Inflammatory macrophage (primary cell): ENCODE data around the gene CBLN3.

Experiments
- DNase-seq, 2 donors: peaks; one replicate each; pipeline ENCODE4 v3.0.0-alpha.2; 2020 to 2022

CBLN3 gene

GRCh38 chr14:24438223-24439097, 9.0 kb upstream of the CBLN3 start:
- peak; percentile 71 to 79 for DNase-seq

GRCh38 chr14:24437736-24438067, 8.2 kb upstream of the CBLN3 start:
- DNase-seq = no peak

GRCh38 chr14:24437020-24437735, 7.7 kb upstream of the CBLN3 start:
- no peak for DNase-seq

GRCh38 chr14:24436355-24437019, 7.0 kb upstream of the CBLN3 start:
- DNase-seq = peak; percentile 72 to 82

- DNase-seq = no peak
Measured at GRCh38 chr14:24435998-24436354, 6.5 kb upstream of the CBLN3 start.

GRCh38 chr14:24435192-24435810, 5.8 kb upstream of the CBLN3 start:
- DNase-seq = no peak

- DNase-seq = no peak
Measured at GRCh38 chr14:24434676-24435075, 5.2 kb upstream of the CBLN3 start.

- no peak for DNase-seq
Measured at GRCh38 chr14:24434036-24434435, 4.6 kb upstream of the CBLN3 start.

- DNase-seq = no peak
Measured at GRCh38 chr14:24432259-24433131, 3.0 kb upstream of the CBLN3 start.

DNA sequence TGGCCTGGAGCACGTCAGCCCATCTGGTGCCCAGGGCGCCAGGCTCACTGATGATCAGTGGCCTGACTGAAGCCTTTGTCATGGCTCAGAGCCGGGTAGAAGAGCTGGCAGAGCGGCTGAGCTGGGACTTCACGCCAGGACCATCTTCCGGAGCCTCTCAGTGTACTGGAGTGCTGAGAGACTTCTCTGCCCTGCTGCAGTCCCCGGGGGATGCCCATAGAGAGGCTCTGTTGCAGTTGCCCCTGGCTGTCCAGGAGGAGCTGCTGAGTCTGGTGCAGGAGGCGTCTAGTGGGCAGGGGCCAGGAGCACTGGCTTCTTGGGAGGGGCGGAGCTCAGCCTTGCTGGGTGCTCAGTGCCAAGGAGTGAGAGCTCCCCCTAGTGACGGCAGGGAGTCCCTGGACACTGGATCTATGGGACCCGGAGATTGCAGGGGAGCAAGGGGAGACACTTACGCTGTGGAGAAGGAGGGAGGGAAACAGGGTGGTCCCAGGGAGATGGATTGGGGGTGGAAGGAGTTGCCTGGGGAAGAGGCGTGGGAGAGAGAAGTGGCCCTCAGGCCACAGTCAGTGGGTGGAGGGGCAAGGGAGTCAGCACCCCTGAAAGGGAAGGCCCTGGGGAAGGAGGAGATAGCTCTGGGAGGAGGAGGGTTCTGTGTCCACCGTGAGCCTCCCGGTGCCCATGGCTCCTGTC, 2.2 kb upstream of the CBLN3 start:
- DNase-seq = peak; percentile 90 to 93

DNA sequence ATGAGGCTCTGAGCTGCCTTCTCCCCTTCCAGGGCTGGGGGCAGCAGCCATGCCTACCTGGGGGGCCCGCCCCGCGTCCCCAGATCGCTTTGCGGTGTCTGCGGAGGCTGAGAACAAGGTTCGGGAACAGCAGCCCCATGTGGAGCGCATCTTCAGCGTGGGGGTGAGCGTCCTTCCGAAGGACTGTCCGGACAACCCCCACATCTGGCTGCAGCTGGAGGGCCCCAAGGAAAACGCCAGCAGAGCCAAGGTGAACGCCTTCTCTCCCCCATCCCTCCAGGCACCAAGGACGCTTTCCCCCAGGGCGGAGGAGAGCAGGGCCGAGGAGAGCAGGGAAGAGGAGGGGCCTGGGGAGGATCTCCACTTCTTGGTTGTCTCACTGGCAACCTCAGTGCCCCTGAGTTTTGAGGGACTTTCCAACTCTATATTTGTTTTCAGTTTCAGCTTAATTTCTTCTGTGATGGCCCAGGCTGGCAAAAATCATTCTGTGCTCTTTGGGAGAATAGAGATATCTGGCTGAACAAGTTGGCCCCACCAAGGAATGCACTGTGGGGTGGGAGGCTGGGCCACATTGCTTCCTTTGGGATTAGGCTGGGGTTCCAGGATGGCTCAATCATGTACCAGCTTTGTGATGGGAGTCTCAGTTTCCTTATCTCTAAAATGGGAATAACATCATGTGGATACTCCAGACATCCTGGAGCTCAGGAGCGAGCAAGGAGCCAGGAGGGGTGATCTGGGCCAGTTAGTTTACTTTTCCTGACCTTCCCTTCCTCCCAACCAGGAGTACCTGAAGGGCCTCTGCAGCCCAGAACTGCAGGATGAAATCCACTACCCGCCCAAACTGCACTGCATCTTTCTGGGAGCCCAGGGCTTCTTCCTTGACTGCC, 1.5 kb upstream of the CBLN3 start:
- DNase-seq = no peak

DNA sequence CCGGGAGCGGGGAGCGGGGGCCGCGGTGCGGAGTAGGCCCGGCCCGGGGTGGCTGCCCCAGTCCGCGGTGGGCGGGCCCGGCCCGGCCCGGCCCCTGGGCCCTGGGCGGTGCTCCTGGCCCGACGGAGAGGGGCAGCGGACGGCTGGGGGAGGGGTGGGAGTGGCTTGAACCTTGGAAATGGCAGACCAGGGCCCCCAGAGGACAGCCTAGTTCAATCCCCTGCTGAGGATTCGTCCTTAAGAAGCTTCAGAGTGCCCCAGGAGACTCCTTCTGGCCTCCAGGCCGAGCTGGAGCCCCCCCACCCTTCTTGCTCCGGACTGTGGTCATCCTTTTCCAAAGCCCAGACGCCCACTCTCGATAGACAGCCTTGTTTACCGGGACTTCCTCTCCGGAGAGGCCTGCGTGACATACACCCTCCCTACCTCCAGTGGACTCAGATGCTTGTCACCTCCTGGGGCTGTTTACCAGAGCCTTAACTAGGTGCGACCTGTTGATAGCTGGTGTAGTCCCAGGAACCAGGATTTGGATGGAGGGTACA, 744 bp upstream of the CBLN3 start:
- DNase-seq = peak; percentile 67 to 84

- DNase-seq = no peak
Measured at GRCh38 chr14:24428628-24429394, 657 bp downstream of the CBLN3 start.

DNA sequence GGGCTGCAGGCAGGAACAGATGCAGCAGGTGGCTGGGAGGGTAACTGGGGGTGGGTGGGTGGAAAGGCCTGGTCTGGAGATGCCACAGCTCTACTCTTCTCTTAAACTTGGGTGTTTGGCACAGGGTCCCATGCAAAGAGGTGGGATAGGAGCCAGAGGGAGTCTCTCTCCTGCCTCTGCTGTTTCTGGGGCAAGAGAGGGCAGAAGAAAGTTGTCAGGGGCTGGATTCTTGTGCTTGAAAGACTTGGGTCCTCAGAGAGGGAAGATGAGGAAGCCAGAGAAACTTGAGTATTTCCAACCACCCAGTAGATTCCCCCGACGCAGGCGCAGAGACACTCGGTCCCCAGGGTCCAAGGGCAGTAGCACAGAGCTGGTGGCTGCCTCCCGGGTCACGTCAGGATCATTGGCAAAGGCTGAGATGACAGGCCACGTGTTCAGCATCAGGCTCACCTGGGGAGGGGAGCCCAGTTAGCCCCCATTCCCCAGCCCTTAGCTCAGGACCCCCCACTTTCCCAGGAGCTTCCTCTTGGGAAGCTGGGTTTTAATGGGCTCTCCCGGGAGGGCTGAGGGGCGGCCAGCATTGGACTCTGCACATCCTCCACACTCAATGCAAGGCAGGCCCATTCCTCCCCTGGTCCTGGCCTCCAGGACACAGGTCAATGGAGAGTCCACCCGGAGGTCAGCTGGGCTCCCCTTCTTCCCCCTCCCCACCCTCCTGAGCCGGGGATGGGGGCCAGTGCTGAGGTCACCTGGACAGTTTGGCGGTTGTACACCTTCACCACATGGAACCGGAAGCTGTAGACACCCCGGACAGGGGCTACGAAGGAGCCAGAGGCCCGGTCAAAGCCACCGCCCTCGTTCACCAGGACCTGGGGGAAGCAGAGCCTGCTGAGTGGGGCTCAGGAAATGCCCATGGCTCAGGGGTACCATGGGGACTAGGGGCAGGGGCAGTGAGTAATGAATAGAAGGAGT, 1.6 kb downstream of the CBLN3 start:
- DNase-seq = no peak

DNA sequence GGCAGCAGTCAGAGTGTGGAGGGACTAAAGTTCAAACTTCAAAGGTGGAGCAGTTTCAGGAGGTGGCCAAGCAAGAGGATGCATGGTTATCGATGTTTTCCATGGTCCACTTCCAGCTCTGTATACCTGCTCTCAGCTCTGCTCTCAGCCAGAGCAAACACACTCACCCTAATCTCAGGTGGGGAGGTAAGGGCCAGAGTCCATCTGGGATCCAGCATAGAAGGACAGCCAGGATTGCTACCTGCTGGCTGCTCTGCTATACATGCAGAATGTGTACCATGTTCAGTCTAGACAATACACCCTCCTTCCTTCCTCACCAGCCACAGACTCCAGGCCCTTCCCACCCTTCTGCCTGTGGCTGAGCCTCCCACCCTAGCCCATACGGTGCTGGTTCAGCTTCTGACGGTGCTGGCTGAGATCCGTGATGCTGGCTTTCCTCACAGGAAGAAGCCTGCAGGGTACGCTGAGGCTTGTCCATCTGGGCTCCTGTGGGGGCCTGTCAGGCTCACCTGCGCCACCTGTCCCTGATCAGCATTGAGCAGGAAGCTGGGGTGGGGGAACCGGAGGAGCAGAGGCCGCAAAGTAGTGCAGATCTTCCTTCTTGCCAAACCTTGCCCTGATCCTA, 2.4 kb downstream of the CBLN3 start:
- DNase-seq = no peak

DNA sequence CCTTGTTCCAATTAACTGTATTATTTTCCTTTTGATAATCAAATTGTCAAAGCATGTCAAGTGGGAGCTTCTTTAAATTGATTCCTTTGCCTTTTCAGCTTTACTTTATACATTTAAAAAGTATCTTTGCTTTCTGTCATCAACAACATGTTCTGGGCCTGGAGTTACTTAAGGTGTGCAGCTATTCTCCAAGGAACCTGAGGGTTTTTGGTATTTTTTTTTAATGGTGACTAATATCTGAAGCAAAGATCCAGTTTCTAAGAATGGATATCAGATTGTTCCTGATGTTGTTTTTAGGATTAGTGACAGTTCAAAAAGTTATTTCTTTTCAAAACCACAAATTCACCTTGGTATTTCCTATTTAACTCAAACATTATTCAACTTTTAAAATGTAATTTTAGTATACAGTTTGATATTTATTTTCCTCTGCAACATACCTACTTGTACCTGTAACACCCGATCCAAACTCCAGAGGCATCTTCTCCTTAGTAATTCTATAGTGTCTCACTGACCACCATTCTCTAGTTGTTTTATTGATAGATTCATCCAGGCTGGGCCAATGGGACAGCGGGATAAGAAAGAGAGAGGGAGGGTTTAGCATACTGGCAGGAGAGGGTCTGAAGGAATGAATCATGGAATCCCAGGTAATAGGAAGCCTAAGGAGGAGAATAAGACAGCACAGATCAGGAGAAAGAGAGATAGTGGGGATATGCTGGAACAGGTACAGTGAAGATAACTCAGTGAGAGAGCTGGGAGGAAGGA, 3.1 kb downstream of the CBLN3 start:
- no peak for DNase-seq

- peak in 1 of 2 donors; percentile 72 for DNase-seq
Measured at GRCh38 chr14:24425704-24426103, 3.8 kb downstream of the CBLN3 start.
